OCI-LY3 (cell line): ENCODE data around the gene GLDN.

Experiments used
- CTCF ChIP-seq: fragments of 200-600, 300-600 bp; sonication (generic); IDR thresholded peaks from 2 replicates; pipeline ENCODE4 v1.5.1; 2014; ENCODE audit warnings: antibody characterized with exemption, low read length, low read depth
- EZH2phosphoT487 ChIP-seq: fragments of 200-600 bp; shearing (Covaris generic); IDR thresholded peaks from 2 replicates; pipeline ENCODE4 v1.6.1; 2018; ENCODE audit warnings: antibody characterized with exemption, mixed run types, low read depth

DNA sequence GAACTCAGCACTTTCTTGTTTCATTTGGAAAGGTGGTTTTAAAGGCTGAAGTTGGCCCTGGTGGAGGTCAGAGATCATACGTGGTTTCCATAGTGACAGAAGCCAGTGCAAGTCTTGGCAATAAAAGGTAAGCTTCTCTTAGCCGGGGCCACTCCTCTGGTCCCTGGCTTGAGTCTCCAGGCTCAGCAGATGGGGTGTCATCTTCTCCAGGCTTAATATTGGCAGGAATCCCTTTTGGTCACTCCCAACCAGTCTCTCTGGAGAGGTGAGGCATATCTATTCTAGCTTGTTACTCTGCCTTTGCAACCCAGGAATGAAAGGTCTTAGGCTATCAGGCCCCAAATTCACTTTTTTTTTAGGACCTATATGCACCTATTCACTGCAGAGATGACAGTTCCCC is 7.9 kb upstream of the GLDN start:
- TF ChIP-seq CTCF (no peak), EZH2phosphoT487 (no peak)
